ENCODE measurements around the gene PDE6A. TPM values are rescaled to one million over a fixed set of nuclear protein-coding genes. Genes with fewer than 3 reads are reported as not detected.
"Not testable (repeated sequence)": the region's sequence is repeated elsewhere in the genome, so short reads cannot be mapped to it uniquely, and the experiment has no call there.

The PDE6A gene
- total RNA-seq, 1 experiment from 2014 or later: 0.42 TPM

DNA sequence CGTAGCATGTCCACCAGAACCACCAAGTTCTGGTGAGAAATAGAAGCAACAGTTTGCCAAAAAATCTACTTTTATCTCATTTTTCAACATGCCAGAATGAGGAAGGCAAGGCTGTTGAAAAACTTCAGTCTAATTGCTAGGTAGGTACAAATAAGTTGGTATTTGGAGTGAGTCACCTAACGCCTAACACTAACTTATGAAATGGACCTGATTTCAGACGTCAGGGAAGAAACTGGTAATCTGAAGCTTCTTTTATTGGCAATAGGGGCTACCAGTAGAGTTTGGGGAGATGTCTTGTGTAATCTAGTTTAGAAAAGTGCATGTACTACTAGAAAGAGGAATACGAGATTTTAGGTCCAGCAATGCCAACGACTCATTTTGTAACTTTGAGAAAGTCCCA lies 4.4 kb upstream of the PDE6A start:
- no TSS peak for BruUV-seq (replicated peaks)
- TF ChIP-seq, protein P1, sequence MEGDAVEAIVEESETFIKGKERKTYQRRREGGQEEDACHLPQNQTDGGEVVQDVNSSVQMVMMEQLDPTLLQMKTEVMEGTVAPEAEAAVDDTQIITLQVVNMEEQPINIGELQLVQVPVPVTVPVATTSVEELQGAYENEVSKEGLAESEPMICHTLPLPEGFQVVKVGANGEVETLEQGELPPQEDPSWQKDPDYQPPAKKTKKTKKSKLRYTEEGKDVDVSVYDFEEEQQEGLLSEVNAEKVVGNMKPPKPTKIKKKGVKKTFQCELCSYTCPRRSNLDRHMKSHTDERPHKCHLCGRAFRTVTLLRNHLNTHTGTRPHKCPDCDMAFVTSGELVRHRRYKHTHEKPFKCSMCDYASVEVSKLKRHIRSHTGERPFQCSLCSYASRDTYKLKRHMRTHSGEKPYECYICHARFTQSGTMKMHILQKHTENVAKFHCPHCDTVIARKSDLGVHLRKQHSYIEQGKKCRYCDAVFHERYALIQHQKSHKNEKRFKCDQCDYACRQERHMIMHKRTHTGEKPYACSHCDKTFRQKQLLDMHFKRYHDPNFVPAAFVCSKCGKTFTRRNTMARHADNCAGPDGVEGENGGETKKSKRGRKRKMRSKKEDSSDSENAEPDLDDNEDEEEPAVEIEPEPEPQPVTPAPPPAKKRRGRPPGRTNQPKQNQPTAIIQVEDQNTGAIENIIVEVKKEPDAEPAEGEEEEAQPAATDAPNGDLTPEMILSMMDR (IDR thresholded peaks at IDR 0.05; ENCODE audit: unreplicated experiment): no peak
- POLR2A ChIA-PET: interaction anchor here (0.9 to 7.1 kb wide), 16 partner anchors 10 to 500 kb away, joined by 3 to 51 read pairs (median 4); partner anchors contain the start of genes RPS14 and SLC26A2
- H3K9me3 Mint-ChIP-seq (ENCODE audit: unreplicated experiment): no peaks in the 10 kb centered on the region
- no peak overlapping the region for H3K27ac Mint-ChIP-seq (ENCODE audit: low read depth, unreplicated experiment)
- H3K4me1 Mint-ChIP-seq (ENCODE audit: insufficient read depth, unreplicated experiment): peaks cover 40% of the 10 kb centered on the region
- CTCF ChIA-PET: interaction anchor here (0.5 to 29.3 kb wide), 10 partner anchors 9 to 272 kb away, joined by 3 to 1621 read pairs (median 4); partner anchors contain the start of genes HMGXB3, SLC26A2 and TIGD6
- H3K4me3 Mint-ChIP-seq (ENCODE audit: unreplicated experiment): no peak overlapping the region
- no peaks in the 10 kb centered on the region for H3K27me3 Mint-ChIP-seq (ENCODE audit: insufficient read depth, unreplicated experiment)
- peak; percentile 57 for DNase-seq (ENCODE audit: unreplicated experiment)
- H3K36me3 Mint-ChIP-seq (ENCODE audit: insufficient read depth, unreplicated experiment): no peaks in the 10 kb centered on the region
- intact Hi-C loops (cut with micrococcal nuclease): no loop called here

DNA sequence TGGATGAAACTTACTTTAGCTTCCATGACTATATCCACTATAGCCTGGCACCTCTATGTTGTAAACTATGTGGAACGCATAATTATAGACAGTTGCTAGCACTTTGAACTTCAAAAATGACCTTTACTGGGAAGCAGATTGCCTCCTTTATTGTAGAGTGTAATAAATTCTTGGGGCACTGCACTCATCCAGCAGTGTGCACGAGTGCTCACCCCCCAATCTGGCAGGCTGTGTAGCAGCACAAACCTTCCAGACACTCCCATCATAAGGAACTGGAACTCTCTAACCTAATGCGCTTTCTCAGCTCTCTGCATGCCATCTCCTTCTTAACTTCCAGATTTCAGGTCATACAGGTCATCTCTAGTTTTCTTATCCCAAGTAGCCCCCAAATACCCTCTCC lies 1.5 kb upstream of the PDE6A start:
- no peaks in the 10 kb centered on the region for H3K27me3 Mint-ChIP-seq (ENCODE audit: insufficient read depth, unreplicated experiment)
- no peaks in the 10 kb centered on the region for H3K36me3 Mint-ChIP-seq (ENCODE audit: insufficient read depth, unreplicated experiment)
- H3K9me3 Mint-ChIP-seq (ENCODE audit: unreplicated experiment): no peaks in the 10 kb centered on the region
- BruUV-seq (replicated peaks): no TSS peak
- ChIA-PET CTCF (interaction anchor here (0.9 to 29.3 kb wide), 6 partner anchors 13 to 327 kb away, joined by 3 to 1621 read pairs (median 7); partner anchors contain the start of gene SLC26A2), POLR2A (interaction anchor here (1.2 to 7.1 kb wide), 2 partner anchors 10 to 13 kb away, joined by 3 to 51 read pairs; partner anchors contain the start of gene SLC26A2)
- H3K4me3 Mint-ChIP-seq (ENCODE audit: unreplicated experiment): no peak overlapping the region
- no peak overlapping the region for H3K27ac Mint-ChIP-seq (ENCODE audit: low read depth, unreplicated experiment)
- TF ChIP-seq, protein P1 (IDR thresholded peaks at IDR 0.05; ENCODE audit: unreplicated experiment): no peak
- intact Hi-C loops (cut with micrococcal nuclease): no loop called here
- no peak for DNase-seq (ENCODE audit: unreplicated experiment)
- H3K4me1 Mint-ChIP-seq (ENCODE audit: insufficient read depth, unreplicated experiment): peaks cover 43% of the 10 kb centered on the region

DNA sequence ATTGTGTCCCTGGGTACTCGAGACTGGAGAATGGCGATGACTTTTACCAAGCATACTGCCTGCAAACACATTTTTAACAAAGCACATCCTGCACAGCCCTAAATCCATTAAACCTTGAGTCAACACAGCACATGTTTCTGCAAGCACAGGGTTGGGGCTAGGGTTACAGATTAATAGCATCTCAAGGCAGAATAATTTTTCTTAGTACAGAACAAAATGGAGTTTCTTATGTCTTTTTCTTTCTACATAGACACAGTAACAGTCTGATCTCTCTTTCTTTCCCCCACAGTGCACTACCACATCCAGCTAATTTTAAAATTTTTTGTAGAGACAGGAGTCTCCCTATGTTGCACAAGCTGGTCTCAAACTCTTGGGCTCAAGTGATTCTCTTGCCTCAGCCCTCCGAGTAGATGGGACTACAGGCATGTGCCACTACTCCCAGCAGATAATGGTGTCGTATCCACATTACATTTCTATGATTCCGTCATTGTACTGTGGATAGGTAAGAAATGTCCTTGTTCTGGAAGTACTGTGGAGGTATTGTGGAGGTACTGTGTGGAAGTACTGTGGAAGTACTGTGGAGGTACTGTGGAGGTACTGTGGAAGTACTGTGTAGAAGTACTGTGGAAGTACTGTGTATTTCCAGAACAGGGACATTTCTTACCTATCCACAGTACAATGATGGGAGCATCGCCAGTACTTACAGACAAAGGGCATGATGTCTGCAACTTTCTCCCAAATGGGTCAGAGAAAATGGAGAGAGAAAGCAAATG lies 1.2 kb downstream of the PDE6A start:
- H3K9me3 Mint-ChIP-seq (ENCODE audit: unreplicated experiment); H3K36me3 Mint-ChIP-seq (ENCODE audit: insufficient read depth, unreplicated experiment); intact Hi-C loops (cut with micrococcal nuclease); DNase-seq (ENCODE audit: unreplicated experiment); H3K4me3 Mint-ChIP-seq (ENCODE audit: unreplicated experiment); BruUV-seq (replicated peaks); H3K27me3 Mint-ChIP-seq (ENCODE audit: insufficient read depth, unreplicated experiment): not testable (repeated sequence)
- Mint-ChIP-seq H3K4me1 (ENCODE audit: insufficient read depth, unreplicated experiment) (peaks cover 49% of the 10 kb centered on the region), H3K27ac (ENCODE audit: low read depth, unreplicated experiment) (peak overlapping the region; percentile 8)
- CTCF ChIA-PET: interaction anchor here (1.5 to 29.3 kb wide), 2 partner anchors 19 to 97 kb away, joined by 4 to 1621 read pairs; no protein-coding TSS in a partner anchor
- POLR2A ChIA-PET: interaction anchor here (0.6 to 7.1 kb wide), 2 partner anchors 16 to 38 kb away, joined by 3 to 51 read pairs; partner anchors contain the start of gene SLC26A2

DNA sequence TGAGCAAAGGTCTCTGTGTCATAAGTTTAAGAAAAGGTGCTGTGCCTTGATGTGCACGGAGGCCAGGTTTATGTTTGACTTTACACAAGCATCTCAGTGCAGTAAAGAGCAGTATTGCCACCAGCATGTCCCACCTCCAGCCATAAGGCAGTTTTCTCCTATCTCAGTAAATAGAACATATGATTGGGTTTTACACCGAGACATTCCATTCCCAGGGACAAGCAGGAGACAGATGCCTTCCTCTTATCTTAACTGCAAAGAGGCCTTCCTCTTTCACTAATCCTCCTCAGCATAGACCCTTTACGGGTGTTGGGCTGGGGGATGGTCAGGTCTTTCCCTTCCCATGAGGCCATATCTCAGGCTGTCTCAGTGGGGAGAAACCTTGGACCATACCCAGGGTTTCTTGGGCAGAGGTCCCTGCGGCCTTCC lies 1.8 kb downstream of the PDE6A start:
- CTCF ChIA-PET; BruUV-seq (replicated peaks); intact Hi-C loops (cut with micrococcal nuclease); H3K36me3 Mint-ChIP-seq (ENCODE audit: insufficient read depth, unreplicated experiment); H3K9me3 Mint-ChIP-seq (ENCODE audit: unreplicated experiment); DNase-seq (ENCODE audit: unreplicated experiment); H3K27me3 Mint-ChIP-seq (ENCODE audit: insufficient read depth, unreplicated experiment); H3K4me3 Mint-ChIP-seq (ENCODE audit: unreplicated experiment): not testable (repeated sequence)
- peak overlapping the region; percentile 8 for H3K27ac Mint-ChIP-seq (ENCODE audit: low read depth, unreplicated experiment)
- POLR2A ChIA-PET: interaction anchor here (7.1 kb wide), 1 partner anchor 16 kb away, joined by 51 read pairs; the partner anchor contains the start of gene SLC26A2
- H3K4me1 Mint-ChIP-seq (ENCODE audit: insufficient read depth, unreplicated experiment): peaks cover 53% of the 10 kb centered on the region

DNA sequence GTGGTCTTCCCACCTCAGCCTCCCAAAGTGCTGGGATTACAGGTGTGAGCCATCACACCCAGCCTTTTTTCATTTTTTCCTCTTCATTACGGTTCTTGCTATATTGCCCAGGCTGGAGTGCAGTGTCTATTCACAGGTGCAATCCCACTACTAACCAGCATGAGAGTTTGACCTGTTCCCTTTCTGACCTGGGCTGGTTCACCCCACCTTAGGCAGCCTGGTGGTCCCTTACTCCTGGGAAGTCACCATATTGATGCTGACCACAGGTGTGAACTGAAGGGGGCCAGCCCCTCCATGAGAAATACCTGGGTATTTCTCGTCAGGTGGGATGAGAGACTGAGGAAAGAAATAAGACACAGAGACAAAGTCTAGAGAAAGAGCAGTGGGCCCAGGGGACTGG lies 2.4 kb downstream of the PDE6A start:
- ChIA-PET CTCF (interaction anchor here (0.6 to 0.7 kb wide), 3 partner anchors 11 to 41 kb away, joined by 3 to 5 read pairs (median 3); no protein-coding TSS in a partner anchor), POLR2A (interaction anchor here (0.6 kb wide), 1 partner anchor 56 kb away, joined by 4 read pairs; no protein-coding TSS in a partner anchor)
- H3K36me3 Mint-ChIP-seq (ENCODE audit: insufficient read depth, unreplicated experiment): peaks cover 8% of the 10 kb centered on the region
- no peak for DNase-seq (ENCODE audit: unreplicated experiment)
- no peak overlapping the region for H3K4me3 Mint-ChIP-seq (ENCODE audit: unreplicated experiment)
- H3K27ac Mint-ChIP-seq (ENCODE audit: low read depth, unreplicated experiment): peak overlapping the region; percentile 98
- intact Hi-C loops (cut with micrococcal nuclease): no loop called here
- H3K9me3 Mint-ChIP-seq (ENCODE audit: unreplicated experiment): no peaks in the 10 kb centered on the region
- H3K4me1 Mint-ChIP-seq (ENCODE audit: insufficient read depth, unreplicated experiment): peaks cover 59% of the 10 kb centered on the region
- TF ChIP-seq, protein P1 (IDR thresholded peaks at IDR 0.05; ENCODE audit: unreplicated experiment): no peak
- no TSS peak for BruUV-seq (replicated peaks)
- H3K27me3 Mint-ChIP-seq (ENCODE audit: insufficient read depth, unreplicated experiment): no peaks in the 10 kb centered on the region

Data from MCF 10A (cell line).